Hypothalamus (tissue), 51 donors: ENCODE results near the gene YAP1.
A peak's percentile ranks its signal among the peaks of the same experiment; 100 is the strongest.

Experiments used
- DNase-seq, 51 donors: peaks; one replicate each; lab custom pipeline; 2025; lab: John Stamatoyannopoulos, UW

The YAP1 gene

GRCh38 chr11:102109896-102110760 lies at the start of gene YAP1:
Gene YAP1, plus strand, starts transcription at chr11:102110447. Its CDS starts 402 bp downstream, at chr11:102110849.
- DNase-seq = peak in 46 of 51 donors; percentile 8 to 71 (median 48)

GRCh38 chr11:102061276-102061675 lies 49.0 kb upstream of the YAP1 start:
- no peak for DNase-seq

DNA sequence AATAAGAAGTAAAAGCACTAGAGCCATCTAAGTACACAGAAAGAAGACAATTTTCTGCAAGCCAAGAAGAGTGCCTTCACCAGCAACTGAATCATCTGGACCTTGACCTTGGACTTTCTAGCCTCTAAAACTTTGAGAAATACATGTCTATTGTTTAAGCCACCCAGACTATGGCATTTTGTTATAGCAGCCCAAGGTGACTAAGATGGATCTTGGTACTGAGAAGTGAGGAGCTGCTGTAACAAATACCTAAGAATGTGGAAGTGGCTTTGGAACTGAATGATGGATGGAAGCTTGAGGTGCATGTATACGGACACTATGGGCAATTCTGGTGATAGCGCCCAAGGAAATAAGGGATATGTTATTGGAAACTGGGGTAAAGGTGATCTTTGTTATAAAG lies 48.1 kb upstream of the YAP1 start:
- no peak for DNase-seq

- no peak for DNase-seq
Measured at GRCh38 chr11:102064316-102064715, 45.9 kb upstream of the YAP1 start.

- DNase-seq = no peak
Measured at GRCh38 chr11:102070766-102071165, 39.5 kb upstream of the YAP1 start.

DNA sequence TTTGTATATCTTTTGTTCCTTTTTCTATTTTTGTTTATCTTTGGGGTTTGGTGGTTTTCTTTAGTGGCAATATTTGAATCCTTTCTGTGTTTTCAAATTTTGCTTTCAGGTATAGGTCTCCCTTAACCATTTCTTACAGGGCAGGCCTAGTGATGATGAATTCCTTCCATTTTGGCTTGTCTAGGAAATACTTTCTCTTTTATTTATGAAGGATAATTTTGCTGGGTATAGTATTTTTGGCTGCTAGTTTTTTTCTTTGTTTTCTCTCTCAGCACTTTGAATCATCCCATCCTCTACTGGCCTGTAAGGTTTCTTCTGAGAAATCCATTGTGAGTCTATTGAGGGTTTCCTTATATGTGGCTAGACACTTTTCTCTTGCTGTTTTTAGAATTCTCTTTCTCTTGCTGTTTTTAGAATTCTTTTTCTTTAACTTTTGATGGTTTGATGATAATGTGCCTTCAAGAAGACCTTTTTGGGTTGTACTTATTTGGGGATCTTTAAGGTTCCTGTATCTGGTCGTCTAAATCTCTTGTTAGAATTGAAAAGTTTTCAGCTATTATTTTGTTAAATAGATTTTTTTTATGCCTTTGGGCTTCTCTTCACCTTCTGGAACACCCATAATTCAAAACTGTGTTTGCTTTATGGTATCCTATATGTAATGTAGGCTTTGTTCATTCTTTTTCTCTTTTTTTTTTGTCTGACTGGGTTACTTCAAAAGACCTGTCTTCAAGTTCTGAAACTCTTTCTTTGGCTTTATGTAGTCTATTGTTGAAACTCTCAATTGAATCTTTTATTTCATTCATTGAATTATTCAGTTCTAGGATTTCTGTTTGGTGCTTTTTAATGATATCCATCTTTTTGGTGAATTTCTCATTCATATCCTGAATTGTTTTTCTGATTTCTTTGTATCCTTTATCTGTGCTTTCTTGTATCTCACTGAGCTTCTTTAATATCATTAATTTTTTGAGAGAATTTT lies 38.5 kb upstream of the YAP1 start:
- DNase-seq = no peak

- DNase-seq = no peak
Measured at GRCh38 chr11:102073253-102073652, 37.0 kb upstream of the YAP1 start.

DNA sequence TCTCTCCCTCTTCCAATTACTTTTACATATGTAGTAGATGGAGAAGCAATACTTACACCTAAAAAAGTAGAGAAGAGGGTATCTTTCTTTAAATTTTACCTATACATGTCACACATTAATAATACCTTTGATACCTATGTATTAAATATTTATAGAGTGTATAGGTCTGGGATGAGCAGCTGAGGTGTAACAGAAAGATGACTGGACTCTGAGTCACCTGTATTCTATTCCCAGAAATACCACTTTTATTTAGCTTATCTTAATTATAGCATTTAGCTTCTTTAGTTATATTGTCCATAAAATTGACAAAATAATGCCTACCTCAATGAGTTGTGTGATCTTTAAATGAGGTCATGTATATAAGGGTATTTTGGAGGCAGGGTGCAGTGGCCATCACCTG lies 30.6 kb upstream of the YAP1 start:
- no peak for DNase-seq

DNA sequence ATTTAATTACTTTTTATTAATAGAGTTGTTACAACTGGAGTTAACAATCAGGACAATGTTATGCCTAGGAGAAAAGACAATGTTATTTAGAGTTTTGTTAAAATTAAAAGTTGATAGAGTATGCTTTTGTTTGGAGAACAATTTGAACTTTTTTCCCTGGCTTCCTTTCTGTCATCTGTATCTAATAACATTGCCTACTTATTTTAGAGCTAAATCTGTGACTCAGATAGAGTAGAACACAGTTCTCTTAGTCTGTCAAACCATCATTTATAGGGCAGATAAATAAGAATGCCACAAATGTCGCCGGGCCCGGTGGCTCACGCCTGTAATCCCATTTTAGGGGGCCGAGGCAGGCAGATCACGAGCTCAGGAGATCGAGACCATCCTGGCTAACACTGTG lies 28.9 kb upstream of the YAP1 start:
- peak in 1 of 51 donors; percentile 1 for DNase-seq

DNA sequence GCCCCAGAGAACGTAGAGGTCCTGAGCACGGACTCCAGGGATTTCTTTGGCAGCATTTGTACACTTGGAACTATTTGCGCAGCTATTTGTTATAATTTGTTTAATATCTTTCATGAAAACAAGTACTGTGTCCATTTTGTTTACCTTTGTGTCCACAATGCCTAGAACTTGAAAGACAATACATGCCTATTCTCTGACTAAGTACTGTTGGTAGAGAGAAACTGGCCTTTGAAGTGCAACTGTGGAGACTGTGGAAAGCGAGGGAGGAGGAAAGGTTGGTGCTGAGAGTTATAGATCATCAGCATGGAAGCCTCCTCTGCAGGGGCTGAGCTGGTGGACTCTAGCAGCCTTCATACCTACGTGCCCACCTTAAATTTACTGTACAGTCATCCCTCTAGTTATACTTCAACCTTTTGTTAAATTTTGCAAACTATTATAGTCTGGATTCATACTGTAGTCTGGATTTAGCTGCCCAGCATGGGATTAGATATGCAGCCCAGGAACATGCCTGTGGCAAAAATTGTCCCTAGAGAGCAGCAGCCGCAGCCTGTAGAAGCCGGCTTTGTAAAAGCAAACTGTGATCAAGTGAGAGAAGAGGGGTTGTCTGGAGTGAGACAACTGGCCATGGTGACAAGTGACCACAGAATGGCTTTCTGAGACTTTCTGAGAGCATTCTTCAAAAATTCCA lies 24.2 kb upstream of the YAP1 start:
- DNase-seq = no peak

DNA sequence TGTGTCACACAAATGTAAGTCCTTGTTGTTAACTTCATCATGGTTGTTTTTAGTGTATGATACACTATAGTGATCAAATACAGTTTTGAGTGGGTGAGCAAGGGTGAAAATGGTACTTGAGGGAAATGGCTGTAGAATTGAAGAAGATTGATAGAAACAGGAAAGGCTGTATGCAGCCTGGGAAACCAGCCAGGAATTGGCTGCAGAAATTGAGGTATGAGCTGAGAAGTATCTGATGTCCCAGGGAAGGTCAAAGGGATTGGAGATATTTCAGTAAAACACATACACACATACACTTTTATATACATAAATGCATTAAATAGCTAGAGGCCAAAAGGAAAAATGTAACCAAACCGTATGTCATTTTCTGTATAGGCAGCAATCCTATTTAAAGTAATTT lies 13.1 kb upstream of the YAP1 start:
- DNase-seq = no peak

DNA sequence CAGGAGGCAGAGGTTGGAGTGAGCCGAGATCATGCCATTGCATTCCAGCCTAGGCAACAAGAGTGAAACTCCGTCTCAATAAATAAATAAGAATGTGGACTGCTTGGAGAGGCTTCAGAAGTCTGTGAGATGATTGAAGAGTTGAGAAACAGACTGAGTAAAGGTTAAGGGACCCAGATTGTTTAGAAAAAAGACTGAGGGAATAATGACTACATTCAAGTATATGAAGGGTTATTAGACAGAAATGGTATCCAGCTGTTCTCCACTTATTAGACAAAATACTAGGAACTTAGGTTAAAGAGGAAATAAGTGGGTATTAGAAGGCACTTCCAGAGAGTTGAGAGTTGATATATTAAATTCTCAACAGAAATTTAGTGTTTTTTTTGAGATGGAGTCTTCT lies 10.5 kb upstream of the YAP1 start:
- no peak for DNase-seq

DNA sequence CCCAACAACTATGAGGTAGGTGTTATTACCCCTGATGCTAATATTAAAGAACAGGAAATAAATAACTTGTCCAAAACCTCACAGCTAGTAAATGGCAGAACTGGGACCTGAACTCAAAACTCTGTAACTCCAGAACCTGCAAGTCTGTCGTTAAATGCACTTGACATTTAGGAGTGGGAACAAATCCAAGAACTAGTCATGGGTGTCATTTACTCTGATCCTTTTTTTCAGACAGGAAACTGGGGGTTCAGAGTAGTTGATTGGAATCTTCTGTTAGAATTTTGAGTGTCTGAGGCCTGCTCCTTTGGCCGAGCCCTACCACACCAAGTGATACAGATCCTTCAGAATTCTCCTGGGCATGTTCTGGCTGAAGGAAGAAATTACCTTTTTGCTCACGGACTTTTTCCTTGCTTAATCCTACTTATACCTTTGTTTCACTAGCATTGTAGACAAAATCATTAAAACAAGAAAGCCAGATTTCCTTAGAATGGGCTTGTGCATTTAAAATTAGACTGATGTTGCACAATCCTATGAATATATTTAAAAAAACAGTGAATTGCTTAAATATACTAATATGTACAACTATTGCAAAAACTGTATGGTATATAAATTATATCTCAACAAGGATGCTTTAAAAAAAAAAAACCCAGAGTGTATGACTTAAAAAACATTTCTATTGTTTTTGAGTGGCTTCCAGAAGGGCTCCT lies 1.4 kb upstream of the YAP1 start:
- no peak for DNase-seq

- peak in 3 of 51 donors; percentile 4 to 24 (median 13) for DNase-seq
Measured at GRCh38 chr11:102110761-102111010, 439 bp downstream of the YAP1 start.

- DNase-seq = peak in 32 of 51 donors; percentile 3 to 68 (median 27)
Measured at GRCh38 chr11:102111011-102111786, 952 bp downstream of the YAP1 start.

GRCh38 chr11:102111787-102112508 lies 1.7 kb downstream of the YAP1 start:
- DNase-seq = peak in 4 of 51 donors; percentile 0 to 56 (median 38)

DNA sequence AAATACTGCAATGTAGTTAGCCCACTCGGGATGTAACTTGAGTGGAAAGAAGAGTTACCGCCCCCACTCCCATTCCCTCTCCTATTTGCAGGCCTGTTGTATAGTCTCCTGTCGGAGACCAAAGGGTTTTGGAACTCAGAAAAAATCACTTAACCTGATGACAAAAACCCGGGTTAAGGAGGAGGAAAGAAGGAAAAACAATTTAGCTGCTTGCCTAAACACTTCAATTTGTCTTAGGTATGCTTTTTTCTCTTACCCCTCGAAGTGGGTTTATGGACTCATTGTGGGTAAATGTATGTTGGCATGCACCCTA lies 2.2 kb downstream of the YAP1 start:
- no peak for DNase-seq

GRCh38 chr11:102114032-102114431 lies 3.8 kb downstream of the YAP1 start:
- DNase-seq = no peak

- DNase-seq = no peak
Measured at GRCh38 chr11:102115557-102115956, 5.3 kb downstream of the YAP1 start.
